Head of caudate nucleus (tissue), 42 donors: Measurements from ENCODE around the gene NDUFA12.
"Not testable (repeated sequence)": the region's sequence is repeated elsewhere in the genome, so short reads cannot be mapped to it uniquely, and the experiment has no call there.

Experiments
- DNase-seq, 42 donors: peaks; one replicate each; pipeline versions ENCODE4 v3.0.0 to v3.0.0-alpha.2; 2020 to 2021; ENCODE audit warnings: mixed read lengths in 7 of 42
- intact Hi-C: fragments of 100-400 bp; cut with DNase I; formaldehyde crosslinking; loops from one replicate; pipeline ENCODE4 v1.15.0; 2022

Gene NDUFA12

GRCh38 chr12:95003213-95003920, at the start of gene NDUFA12:
Gene NDUFA12 (minus strand): TSS chr12:95003697. CDS start chr12:95003680, 17 bp downstream.
- intact Hi-C loops, result no loop called here
- DNase-seq, result peak; percentile 92 to 98 (median 96)

- no peak for DNase-seq
These were observed 47.7 kb upstream of the NDUFA12 start for GRCh38 chr12:95051241-95051640.

GRCh38 chr12:95037906-95038305, 34.4 kb upstream of the NDUFA12 start:
- intact Hi-C loops, result no loop called here
- DNase-seq, result no peak

More at GRCh38 chr12:95051241-95051640, 47.7 kb upstream of the NDUFA12 start:
- intact Hi-C loops, result no loop called here

- no peak for DNase-seq
- intact Hi-C loops, result no loop called here
These were observed 31.3 kb upstream of the NDUFA12 start for GRCh38 chr12:95034750-95035149.

GRCh38 chr12:95022477-95022876, 19.0 kb upstream of the NDUFA12 start:
- DNase-seq, result no peak
- intact Hi-C loops, result no loop called here

GRCh38 chr12:95017482-95017881, 14.0 kb upstream of the NDUFA12 start:
- intact Hi-C loops, result no loop called here
- DNase-seq, result no peak

GRCh38 chr12:95016120-95016519, 12.6 kb upstream of the NDUFA12 start:
- no peak for DNase-seq

GRCh38 chr12:95014554-95014953, 11.1 kb upstream of the NDUFA12 start:
- intact Hi-C loops, result no loop called here
- DNase-seq, result no peak

More at GRCh38 chr12:95016120-95016519, 12.6 kb upstream of the NDUFA12 start:
- intact Hi-C loops, result no loop called here

GRCh38 chr12:95006206-95006605, 2.7 kb upstream of the NDUFA12 start:
- no peak for DNase-seq
- intact Hi-C loops, result no loop called here

GRCh38 chr12:95004610-95005009, 1.1 kb upstream of the NDUFA12 start:
- DNase-seq, result no peak
- intact Hi-C loops, result no loop called here

GRCh38 chr12:95003921-95004272, 400 bp upstream of the NDUFA12 start:
- intact Hi-C loops, result no loop called here

GRCh38 chr12:95002754-95003153, 743 bp downstream of the NDUFA12 start:
- no peak for DNase-seq
- intact Hi-C loops, result no loop called here

More at GRCh38 chr12:95003921-95004272, 400 bp upstream of the NDUFA12 start:
- peak in 1 of 42 donors; percentile 13 for DNase-seq

GRCh38 chr12:94998326-94998725, 5.2 kb downstream of the NDUFA12 start:
- intact Hi-C loops, result no loop called here
- no peak for DNase-seq

GRCh38 chr12:94997726-94998125, 5.8 kb downstream of the NDUFA12 start:
- intact Hi-C loops, result no loop called here
- DNase-seq, result no peak

GRCh38 chr12:94997061-94997460, 6.4 kb downstream of the NDUFA12 start:
- intact Hi-C loops, result no loop called here
- no peak for DNase-seq

GRCh38 chr12:94994312-94994711, 9.2 kb downstream of the NDUFA12 start:
- DNase-seq, result peak in 41 of 42 donors; percentile 26 to 90 (median 65)
- intact Hi-C loops, result no loop called here

- DNase-seq, intact Hi-C loops: not testable (repeated sequence)
These were observed 9.6 kb downstream of the NDUFA12 start for GRCh38 chr12:94993855-94994254.

- intact Hi-C loops, result no loop called here
- DNase-seq, result no peak
These were observed 13.3 kb downstream of the NDUFA12 start for GRCh38 chr12:94990222-94990621.

GRCh38 chr12:94988471-94988870, 15.0 kb downstream of the NDUFA12 start:
- DNase-seq, result no peak
- intact Hi-C loops, result loop anchor here (10.0 kb wide), 1 partner anchor 444 kb away; no protein-coding TSS in a partner anchor

GRCh38 chr12:94987801-94988200, 15.7 kb downstream of the NDUFA12 start:
- DNase-seq, result no peak
- intact Hi-C loops, result loop anchor here (10.0 kb wide), 1 partner anchor 443 kb away; no protein-coding TSS in a partner anchor

GRCh38 chr12:94987076-94987669, 16.3 kb downstream of the NDUFA12 start:
- intact Hi-C loops, result loop anchor here (10.0 kb wide), 1 partner anchor 442 kb away; no protein-coding TSS in a partner anchor
- DNase-seq, result no peak
